A549 treated with GW870086 at 1 μM for 4 hours (cell line): ENCODE measurements around the gene PCK2. TPM values are rescaled to one million over a fixed set of nuclear protein-coding genes. Genes with fewer than 3 reads are reported as not detected.

ENCODE experiments used
- total RNA-seq: library from RNA; stranded (reverse); fragments of 200-300 nt; extraction: Qiagen RNA extraction; gene quantifications from 5 replicates; pipeline ENCODE4 v1.2.3, GENCODE V29; 2022; ENCODE audit warnings: low read depth

PCK2 gene
- total RNA-seq, result 18.0 to 23.5 TPM (median 19.5 TPM) in 5 replicates

DNA sequence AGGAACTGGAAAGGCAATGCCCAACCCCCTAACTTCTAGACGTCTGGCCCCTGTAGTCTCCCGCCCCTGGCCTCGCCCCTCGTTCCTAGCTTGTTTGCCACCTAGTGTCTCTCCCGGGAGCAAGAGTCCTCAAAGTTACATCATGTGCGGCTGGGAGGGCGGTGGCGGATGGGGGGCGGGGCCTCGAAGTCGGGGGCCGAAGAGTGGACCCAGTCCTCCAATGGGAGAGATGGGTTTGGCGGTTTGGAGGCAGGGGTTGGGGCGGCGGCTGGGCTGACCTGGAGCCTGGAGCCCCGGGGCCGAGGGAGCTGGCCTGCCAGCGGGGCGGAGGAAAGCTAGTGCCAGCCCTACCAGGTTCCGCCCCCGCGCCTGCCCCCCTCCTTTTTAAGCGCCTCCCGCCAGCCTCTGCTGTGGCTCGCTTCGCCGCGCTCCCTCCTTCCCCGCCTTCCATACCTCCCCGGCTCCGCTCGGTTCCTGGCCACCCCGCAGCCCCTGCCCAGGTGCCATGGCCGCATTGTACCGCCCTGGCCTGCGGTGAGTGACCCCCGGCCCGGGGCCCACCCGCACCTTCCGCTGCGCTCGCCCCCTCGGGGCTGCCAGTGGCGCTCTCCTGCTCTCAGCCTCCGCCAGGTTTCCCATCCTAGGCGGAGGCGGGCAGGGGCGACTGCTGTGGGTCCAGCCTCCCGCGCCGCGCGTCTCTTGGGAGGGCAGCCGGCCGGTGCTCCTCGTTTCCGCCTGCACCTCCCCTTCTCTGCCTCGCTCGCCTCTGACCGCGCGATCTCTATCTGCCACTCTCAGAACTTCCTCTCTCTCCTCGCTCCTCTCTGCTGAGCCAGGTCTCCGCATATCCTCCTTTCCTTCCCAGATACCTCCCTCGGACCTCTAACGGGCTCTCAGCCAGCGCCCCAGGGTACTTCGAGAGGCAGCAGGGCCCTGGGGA, at the start of gene PCK2:
TSS of gene PCK2 (plus strand) at position 411 of the 940 bp plus-strand sequence. CDS start at position 506, 95 bp downstream.

DNA sequence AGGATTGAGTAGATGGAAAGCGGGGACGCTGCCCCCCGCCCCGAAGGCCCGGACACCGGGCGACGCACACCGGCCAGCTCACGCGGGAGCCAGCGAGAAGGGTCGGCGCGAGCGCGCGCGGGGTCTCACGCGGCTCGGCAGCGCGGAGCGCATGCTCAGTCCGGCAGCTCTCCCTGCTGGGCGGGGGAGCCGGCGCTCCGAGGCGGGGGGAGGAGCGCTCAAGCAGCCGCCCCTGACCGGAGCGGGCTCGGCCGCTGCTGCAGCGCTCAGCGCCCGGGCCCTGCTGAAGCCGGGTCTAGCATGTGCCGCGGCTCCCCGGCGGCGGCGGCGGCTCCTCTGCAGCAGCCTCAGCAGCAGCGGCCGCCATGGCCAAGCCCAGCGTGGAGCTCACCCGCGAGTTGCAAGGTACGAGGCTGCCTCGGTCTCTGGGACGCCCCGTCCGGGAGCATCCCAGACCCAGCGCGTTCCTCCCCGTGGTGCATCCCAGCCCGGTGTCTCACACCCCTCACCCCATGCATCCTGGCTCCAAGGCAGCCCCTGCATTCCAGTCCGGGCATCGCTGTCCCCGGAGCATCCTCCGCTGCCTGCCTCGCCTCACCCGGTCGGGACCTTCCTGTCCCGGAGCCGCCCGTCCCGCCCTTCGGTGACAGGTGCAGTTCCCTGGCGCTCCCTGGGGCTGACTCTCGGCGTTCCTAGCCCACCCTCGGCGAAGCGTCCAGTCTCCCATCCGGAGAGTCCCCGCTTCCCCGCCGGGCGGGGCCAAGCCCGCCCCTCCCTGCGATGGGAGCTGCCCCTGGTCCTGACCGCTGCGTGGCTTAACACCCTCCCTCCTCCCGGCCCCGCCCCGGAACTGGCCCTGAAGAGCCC, 42.1 kb upstream of the PCK2 start, which contains the start of gene CARMIL3:
TSS of gene CARMIL3 (plus strand) at position 221 of the 867 bp plus-strand sequence. CDS start at position 366, 145 bp downstream.

DNA sequence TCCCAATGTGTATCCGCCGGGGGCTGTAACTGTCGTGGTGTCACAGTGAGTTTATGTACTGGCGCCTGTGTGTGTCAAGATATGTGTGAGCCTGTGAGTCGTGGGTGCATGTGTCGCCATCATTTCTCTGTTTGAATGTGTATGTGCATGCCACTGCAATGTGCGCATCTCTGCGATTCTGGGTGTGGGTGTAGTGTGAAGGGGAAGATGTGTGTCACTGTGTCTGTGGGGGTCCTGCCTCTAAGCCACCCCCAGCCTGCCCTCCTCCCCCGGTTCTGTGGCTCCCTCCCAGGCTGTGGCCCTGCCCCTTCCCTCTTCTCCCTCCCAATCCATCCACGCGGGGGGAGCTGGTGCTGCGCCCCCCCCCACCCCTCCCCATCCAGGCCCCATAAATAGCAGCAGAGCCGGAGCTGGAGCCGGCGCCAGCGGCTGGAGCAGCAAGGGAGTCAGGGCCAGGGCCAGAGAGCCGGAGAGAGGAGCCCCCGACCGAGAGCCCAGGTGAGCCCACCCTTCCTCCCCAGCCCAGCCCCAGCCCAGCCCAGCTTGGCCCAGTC, 22.9 kb upstream of the PCK2 start, which contains the start of gene CPNE6:
TSS of gene CPNE6 (plus strand) at position 419 of the 554 bp plus-strand sequence. CDS start 1,375 bp downstream, outside the sequence.

DNA sequence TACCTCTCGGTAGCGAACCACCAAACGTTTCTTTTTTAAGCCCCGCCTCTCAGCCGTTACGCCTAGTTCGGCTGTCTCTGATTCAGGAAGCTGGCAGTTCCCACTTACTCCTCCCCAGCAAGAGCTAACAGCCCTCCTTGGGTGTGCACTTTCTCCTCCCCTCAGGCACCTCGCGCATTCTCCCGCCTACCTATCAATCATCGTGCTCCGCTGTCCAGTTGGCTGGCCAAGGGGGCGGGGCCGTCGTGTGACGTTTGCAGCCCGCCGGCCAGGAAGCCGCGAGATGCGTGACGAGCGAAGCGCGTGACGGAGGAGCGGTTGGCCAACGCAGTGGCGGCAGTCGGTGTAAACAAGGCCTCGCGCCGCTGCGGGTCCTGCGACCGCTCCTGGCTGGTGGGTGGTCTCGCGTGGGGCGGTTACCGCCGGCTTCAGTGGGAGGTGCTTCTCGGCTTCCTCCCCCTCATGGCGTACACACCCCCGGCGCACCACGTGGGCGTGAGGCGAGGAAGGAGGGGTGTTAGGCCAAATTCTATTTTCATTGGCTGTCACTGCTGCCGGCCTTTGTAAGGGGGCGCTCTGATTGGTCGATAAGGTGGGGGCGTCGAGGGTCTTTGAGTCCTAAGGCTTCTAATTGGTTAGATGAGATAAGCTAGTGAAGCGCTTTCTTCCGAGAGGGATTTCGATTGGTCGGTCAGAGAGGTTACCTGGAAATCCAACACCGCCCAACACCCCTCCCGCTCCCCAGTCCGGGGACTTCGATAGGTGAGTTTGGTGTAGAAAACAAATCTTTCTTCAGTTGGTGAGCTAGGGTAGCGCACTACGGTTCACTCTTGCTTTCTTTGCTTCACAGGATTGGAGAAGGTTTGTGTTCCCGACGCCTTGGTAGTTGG, 20.7 kb downstream of the PCK2 start, which contains the start of the genes DCAF11 and NRL:
TSS of gene DCAF11 (plus strand) at position 246 of the 890 bp plus-strand sequence. CDS start 818 bp downstream, outside the sequence.
TSS of gene NRL (minus strand) at position 418 of the 890 bp plus-strand sequence. CDS start 32,101 bp downstream, outside the sequence.

DNA sequence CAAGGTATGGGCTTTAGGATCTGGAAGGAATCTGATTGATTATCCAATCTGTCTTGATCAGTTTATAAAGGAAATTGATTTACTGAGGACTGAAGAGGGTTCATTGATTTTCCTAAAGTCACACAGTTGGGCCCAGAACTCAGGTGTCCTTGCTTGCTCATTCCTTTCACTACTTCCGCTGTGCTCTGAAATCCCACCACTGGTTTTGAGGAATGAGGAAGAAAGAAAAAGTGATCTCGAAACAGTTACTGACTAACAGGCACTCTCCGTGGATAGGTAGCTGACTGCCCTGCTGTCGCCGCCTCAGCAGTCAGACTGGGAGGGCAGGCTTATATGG, 36.2 kb downstream of the PCK2 start, which contains the start of gene FITM1:
TSS of gene FITM1 (plus strand) at position 280 of the 337 bp plus-strand sequence. CDS start 905 bp downstream, outside the sequence.

DNA sequence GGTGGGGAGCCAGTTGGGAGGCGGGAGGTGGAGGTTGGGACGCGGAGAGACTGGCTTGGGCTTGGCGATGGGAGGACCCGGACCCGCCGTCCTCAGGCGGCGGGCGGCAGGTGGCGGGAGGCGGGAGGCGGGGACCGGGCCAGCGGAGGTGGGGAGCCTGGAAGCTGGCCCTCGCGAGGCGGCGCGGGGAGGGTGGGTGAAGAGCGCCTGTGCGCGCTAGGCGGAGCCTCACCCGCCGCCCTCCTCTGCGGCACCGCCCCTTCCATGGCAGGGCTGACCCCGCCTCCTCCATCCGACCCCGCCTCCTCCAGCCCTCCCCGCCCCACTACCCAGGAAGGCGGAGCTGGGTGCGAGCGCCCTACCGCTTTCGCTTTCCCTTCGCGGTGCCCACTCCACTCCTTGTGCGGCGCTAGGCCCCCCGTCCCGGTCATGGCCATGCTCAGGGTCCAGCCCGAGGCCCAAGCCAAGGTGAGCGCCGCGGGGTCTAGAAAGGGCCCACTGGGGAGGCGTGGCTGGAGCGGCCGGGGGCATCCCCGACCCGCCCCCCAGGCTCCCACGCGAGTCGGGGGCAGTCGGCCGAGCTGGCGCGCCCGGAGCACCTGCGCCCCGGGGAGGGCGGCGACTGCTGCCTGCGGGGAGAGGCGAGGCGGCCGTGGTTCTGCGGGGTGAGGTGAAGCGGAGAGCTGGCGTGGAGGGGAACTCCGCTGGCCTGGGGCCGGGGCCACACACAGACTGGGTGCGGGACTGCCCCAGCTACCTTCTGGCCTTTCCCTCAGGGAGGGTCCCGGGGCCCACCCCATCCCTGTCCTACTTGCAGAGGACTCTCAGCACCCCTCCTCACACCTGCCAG, 41.9 kb downstream of the PCK2 start, which contains the start of gene PSME1:
TSS of gene PSME1 (plus strand) at position 361 of the 850 bp plus-strand sequence. CDS start at position 430, 69 bp downstream.

DNA sequence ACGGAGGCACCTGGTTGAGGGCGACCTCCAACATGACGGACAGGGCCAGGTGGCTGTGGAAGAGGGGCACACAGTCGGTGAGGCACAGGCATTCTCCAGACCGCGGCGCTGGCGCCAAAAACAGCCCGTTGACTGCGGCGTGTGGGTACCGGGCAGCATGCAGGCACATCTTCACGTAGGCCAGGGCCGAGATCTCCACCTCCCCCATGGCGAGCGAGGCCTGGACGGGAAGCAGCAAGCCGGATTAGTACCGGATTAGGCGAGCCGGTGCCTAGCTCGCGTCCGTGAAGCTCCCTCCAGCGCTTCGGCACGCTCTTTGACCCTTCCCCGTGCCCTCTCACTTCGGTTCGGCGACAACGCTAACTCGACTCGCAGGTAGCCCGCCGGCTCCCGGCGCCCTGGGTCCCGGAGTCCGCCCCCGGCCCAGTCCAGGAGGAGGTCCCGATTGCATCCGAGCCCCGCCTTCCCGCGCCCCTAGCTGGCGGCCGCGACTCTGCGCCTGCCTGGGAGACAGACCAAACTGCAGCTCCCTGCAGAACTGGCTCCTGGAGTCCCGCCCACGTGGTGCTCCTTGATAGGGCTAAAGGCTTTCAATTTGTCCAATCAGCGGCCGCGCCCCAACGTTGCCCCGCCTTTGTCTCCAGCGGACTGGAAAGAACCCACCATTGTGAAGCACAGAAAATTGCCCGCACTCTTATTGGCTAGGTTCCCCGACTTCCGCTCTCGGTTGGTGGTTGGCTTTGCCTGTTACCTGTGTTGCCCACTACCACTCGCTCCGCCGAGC, 47.2 kb downstream of the PCK2 start, which contains the start of gene EMC9:
TSS of gene EMC9 (minus strand) at position 495 of the 784 bp plus-strand sequence. CDS start at position 208, 287 bp downstream.

DNA sequence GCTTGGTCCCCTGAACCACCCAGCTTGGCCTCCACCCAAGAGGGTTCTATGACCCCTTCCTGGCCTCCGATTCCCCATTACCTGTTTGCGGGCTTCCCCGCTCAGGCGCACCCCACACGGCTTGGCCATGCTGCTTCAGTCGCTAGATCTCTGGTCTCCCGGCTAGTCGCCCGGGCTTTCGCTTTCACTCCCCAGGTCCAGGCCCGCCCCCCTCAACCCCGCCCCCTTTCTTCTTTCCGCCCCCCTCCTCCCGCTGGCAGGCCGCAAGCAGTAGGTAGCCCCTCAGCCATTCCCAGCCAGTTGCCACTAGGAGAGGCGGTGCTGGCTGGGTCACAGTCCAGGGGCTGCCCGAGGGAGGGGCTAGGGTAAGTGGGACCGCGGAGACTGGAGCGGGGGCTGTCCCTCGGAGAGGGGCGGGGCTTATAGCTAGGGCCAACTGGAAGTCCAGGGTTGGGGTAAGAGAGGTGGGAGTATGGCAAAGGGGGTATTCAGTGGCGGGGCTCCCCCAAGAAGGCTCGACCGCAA, 52.4 kb downstream of the PCK2 start, which contains the start of gene PSME2:
TSS of gene PSME2 (minus strand) at position 158 of the 525 bp plus-strand sequence. CDS start at position 129, 29 bp downstream.

DNA sequence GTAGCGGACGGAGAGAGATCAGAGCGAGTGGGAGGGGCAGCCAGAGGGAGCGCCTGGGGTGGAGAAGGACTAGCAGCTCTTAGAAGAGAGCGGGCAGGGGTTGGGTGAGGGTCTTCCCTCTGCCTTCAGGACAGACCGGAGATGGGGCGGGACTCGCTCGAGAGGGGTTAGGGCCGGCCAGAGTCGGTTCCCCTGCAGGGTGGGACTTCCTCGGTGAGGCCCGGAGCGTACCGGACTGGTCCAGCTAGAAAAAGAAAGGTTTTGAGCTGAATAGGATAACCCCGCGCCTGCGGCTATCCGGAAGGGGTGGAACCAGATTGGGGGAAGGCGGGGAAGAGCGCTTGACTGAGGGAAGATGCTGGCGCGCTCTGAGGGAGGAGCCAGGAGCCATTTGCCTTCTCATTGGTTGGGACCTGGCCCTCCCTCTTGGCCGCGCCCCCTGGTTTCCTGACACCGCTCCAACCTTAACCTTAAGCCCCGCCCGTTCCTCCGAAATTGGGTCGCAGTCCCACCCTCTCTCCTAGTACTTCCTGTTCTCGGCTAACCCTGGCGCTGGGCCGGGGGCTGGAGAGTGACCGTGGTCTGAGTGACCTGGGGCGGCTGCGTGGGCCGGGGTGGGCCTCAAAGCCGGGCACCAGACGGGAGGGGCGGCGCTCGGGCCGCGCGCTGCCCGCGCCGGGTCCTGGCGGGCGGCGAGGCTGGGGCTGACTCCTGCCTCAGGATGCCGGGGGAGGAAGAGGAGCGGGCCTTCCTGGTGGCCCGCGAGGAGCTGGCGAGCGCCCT, 53.1 kb downstream of the PCK2 start, which contains the start of gene RNF31:
TSS of gene RNF31 (plus strand) at position 521 of the 783 bp plus-strand sequence. CDS start at position 722, 201 bp downstream.

Other genes starting within 250 kb of the PCK2 start
- gene DHRS4, start 140.5 kb upstream of the PCK2 start, total RNA-seq, result 43.5 to 48.5 TPM (median 45.9 TPM) in 5 replicates
- 21.5 to 34.0 TPM (median 29.9 TPM) in 5 replicates for gene DHRS4L2, start 105.4 kb upstream of the PCK2 start, total RNA-seq
- gene CARMIL3, start 42.3 kb upstream of the PCK2 start, total RNA-seq, result 0.33 to 0.75 TPM (median 0.61 TPM) in 5 replicates
- 0.06 to 0.16 TPM (median 0.15 TPM) in 3 of 5 replicates, not detected in the others for gene CPNE6, start 22.7 kb upstream of the PCK2 start, total RNA-seq
- 19.4 to 22.8 TPM (median 20.8 TPM) in 5 replicates for gene DCAF11, start 20.5 kb downstream of the PCK2 start, total RNA-seq
- 0.75 to 1.1 TPM (median 1.0 TPM) in 5 replicates for gene NRL, start 20.6 kb downstream of the PCK2 start, total RNA-seq
- 0.17 TPM in 2 of 5 replicates, not detected in the others for gene FITM1, start 36.3 kb downstream of the PCK2 start, total RNA-seq
- gene PSME1, start 41.9 kb downstream of the PCK2 start, total RNA-seq, result 157 to 192 TPM (median 167 TPM) in 5 replicates
- 47.8 to 65.7 TPM (median 59.1 TPM) in 5 replicates for gene EMC9, start 47.3 kb downstream of the PCK2 start, total RNA-seq
- gene PSME2, start 52.3 kb downstream of the PCK2 start, total RNA-seq, result 161 to 196 TPM (median 170 TPM) in 5 replicates
- 20.9 to 32.8 TPM (median 29.5 TPM) in 5 replicates for gene RNF31, start 53.2 kb downstream of the PCK2 start, total RNA-seq
- 15.3 to 20.5 TPM (median 18.1 TPM) in 5 replicates for gene IRF9, start 67.0 kb downstream of the PCK2 start, total RNA-seq
- gene REC8, start 77.8 kb downstream of the PCK2 start, total RNA-seq, result 3.5 to 5.5 TPM (median 5.2 TPM) in 5 replicates
- gene IPO4, start 94.5 kb downstream of the PCK2 start, total RNA-seq, result 71.7 to 83.4 TPM (median 76.3 TPM) in 5 replicates
- 63.4 to 67.1 TPM (median 65.5 TPM) in 5 replicates for gene TM9SF1, start 101.1 kb downstream of the PCK2 start, total RNA-seq
- gene TSSK4, start 111.4 kb downstream of the PCK2 start, total RNA-seq, result not detected in 5 replicates
- gene CHMP4A, start 119.2 kb downstream of the PCK2 start, total RNA-seq, result 76.1 to 96.4 TPM (median 81.8 TPM) in 5 replicates
- 28.4 to 32.8 TPM (median 30.6 TPM) in 5 replicates for gene MDP1, start 121.8 kb downstream of the PCK2 start, total RNA-seq
- gene NEDD8, start 138.1 kb downstream of the PCK2 start, total RNA-seq, result 438 to 493 TPM (median 454 TPM) in 5 replicates
- 55.3 to 62.7 TPM (median 61.5 TPM) in 5 replicates for gene GMPR2, start 138.6 kb downstream of the PCK2 start, total RNA-seq
- 31.8 to 38.3 TPM (median 37.1 TPM) in 5 replicates for gene TINF2, start 148.3 kb downstream of the PCK2 start, total RNA-seq
- gene TGM1, start 168.9 kb downstream of the PCK2 start, total RNA-seq, result 0.81 to 1.5 TPM (median 1.2 TPM) in 5 replicates
- gene RABGGTA, start 177.3 kb downstream of the PCK2 start, total RNA-seq, result 16.1 to 17.8 TPM (median 17.2 TPM) in 5 replicates
- 8.1 to 13.1 TPM (median 10.3 TPM) in 5 replicates for gene DHRS1, start 205.5 kb downstream of the PCK2 start, total RNA-seq
- gene NOP9, start 205.5 kb downstream of the PCK2 start, total RNA-seq, result 14.8 to 17.6 TPM (median 16.2 TPM) in 5 replicates
- gene CIDEB, start 213.7 kb downstream of the PCK2 start, total RNA-seq, result 0.17 to 0.72 TPM (median 0.19 TPM) in 5 replicates
- gene LTB4R2, start 215.8 kb downstream of the PCK2 start, total RNA-seq, result 2.8 to 5.1 TPM (median 4.4 TPM) in 5 replicates
- gene LTB4R, start 217.2 kb downstream of the PCK2 start, total RNA-seq, result 3.9 to 6.3 TPM (median 5.2 TPM) in 5 replicates
- not detected in 5 replicates for gene ADCY4, start 240.8 kb downstream of the PCK2 start, total RNA-seq
- gene RIPK3, start 245.7 kb downstream of the PCK2 start, total RNA-seq, result not detected in 5 replicates